Activated naive CD8-positive, alpha-beta T cell treated with anti-CD3 and anti-CD28 coated beads, Interleukin-2, amount 50 U/mL, for 24 hours (primary cell): ENCODE results near the gene PEDS1.
"Not testable (repeated sequence)": the region's sequence is repeated elsewhere in the genome, so short reads cannot be mapped to it uniquely, and the experiment has no call there.

Source experiments
- ATAC-seq: fragments of 150-1000 bp; cut with Tn5 transposase; one replicate; pipeline ENCODE4 v1.10.0; 2021
- DNase-seq: peaks from one replicate; pipeline ENCODE4 v3.0.0; 2021
- H3K27ac Mint-ChIP-seq: one replicate; pipeline ENCODE4 v1.8.0; 2021; ENCODE audit warnings: mild to moderate bottlenecking, mixed read lengths
- H3K27me3 Mint-ChIP-seq: one replicate; pipeline ENCODE4 v1.8.0; 2021; ENCODE audit warnings: mixed read lengths
- H3K36me3 Mint-ChIP-seq: one replicate; pipeline ENCODE4 v1.8.0; 2021; ENCODE audit warnings: low read depth, mixed read lengths
- H3K4me1 Mint-ChIP-seq: one replicate; pipeline ENCODE4 v1.8.0; 2021; ENCODE audit warnings: mixed read lengths
- H3K4me3 Mint-ChIP-seq: one replicate; pipeline ENCODE4 v1.8.0; 2021; ENCODE audit warnings: mild to moderate bottlenecking, moderate library complexity, mixed read lengths
- H3K9me3 Mint-ChIP-seq: one replicate; pipeline ENCODE4 v1.8.0; 2021; ENCODE audit warnings: mixed read lengths

The PEDS1 gene

DNA sequence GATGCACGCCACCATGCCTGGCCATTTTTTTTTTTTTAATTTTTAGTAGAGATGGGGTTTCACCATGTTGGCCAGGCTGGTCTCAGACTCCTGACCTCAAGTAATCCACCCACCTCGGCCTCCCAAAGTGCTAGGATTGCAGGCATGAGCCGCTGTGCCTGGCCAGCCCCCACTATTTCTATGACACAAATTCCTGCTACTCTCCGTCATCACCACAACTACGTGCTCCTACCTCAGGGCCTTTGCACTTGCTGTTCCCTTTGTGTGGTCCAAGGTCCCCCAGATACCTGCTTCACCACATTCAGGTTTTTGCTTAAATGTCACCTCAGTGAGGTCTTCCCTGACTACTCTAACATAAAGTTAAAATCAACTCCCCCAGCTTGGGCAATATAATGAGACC lies 31.9 kb upstream of the PEDS1 start:
- Mint-ChIP-seq H3K4me3 (no peak overlapping the region), H3K9me3 (no peaks in the 10 kb centered on the region), H3K4me1 (no peaks in the 10 kb centered on the region), H3K36me3 (no peaks in the 10 kb centered on the region), H3K27ac (no peak overlapping the region), H3K27me3 (peaks cover 24% of the 10 kb centered on the region)
- no peak for ATAC-seq
- DNase-seq = no peak

DNA sequence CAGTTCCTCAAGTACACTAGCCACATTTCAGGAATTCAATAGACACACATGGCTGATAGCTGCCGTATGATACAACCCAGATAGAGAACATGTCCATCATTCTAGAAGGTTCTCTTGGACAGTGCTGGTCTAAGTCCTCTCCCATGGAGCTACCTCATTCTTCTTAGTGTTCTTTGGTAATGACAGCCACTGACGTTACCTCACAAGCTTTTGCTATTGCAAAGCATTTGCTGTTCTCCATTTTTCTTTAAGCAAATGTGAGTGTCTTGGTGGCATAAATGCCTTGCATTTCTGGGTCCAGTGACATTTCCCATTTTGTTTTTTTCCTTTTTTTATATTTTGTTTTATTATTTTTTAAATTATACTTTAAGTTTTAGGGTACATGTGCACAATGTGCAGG lies 28.8 kb upstream of the PEDS1 start:
- H3K4me1 Mint-ChIP-seq = no peaks in the 10 kb centered on the region
- H3K27me3 Mint-ChIP-seq = peaks cover 25% of the 10 kb centered on the region
- DNase-seq (no peak), ATAC-seq (no peak)
- no peak overlapping the region for H3K27ac Mint-ChIP-seq
- no peaks in the 10 kb centered on the region for H3K36me3 Mint-ChIP-seq
- H3K4me3 Mint-ChIP-seq = no peak overlapping the region
- H3K9me3 Mint-ChIP-seq = no peaks in the 10 kb centered on the region

DNA sequence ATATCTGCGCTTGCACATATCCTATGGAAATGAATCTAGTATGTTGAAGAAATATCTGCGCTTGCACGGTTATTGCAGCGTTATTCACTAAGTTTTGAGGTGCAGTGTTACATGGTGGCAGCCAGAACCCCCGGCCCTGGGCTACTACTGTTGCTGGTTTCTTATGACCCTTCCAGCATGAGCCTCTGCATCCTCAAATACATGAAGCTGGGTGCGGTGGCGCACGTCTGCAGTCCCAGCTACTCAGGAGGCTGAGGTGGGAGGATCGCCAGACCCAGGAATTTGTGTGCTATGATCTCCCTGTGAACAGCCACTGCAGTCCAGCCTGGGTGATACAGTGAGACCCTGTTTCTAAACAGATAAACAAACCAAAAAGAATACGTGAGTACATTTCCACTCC lies 27.8 kb upstream of the PEDS1 start:
- no peak overlapping the region for H3K4me3 Mint-ChIP-seq
- no peaks in the 10 kb centered on the region for H3K36me3 Mint-ChIP-seq
- H3K27me3 Mint-ChIP-seq = peaks cover 25% of the 10 kb centered on the region
- ATAC-seq (no peak), DNase-seq (no peak)
- H3K9me3 Mint-ChIP-seq = no peaks in the 10 kb centered on the region
- H3K27ac Mint-ChIP-seq = no peak overlapping the region
- H3K4me1 Mint-ChIP-seq = no peaks in the 10 kb centered on the region

DNA sequence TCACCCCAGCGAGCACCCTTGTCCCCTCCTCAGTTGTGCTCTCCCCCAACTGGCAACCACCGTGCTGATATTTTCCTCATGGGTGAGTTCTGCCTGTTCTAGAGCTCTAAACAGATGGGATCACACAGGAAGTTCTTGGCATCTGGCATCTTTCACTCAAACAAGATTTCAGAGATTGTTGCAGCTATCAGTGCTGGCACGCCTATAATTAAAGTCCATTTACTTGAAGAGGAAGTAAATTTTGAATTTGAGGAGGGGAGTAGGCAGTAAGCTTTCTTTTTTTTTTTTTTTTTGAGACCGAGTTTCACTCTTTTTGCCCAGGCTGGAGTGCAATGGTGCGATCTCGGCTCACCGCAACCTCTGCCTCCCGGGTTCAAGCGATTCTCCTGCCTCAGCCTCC lies 25.1 kb upstream of the PEDS1 start:
- not testable (repeated sequence) for DNase-seq, ATAC-seq, H3K36me3 Mint-ChIP-seq, H3K4me1 Mint-ChIP-seq, H3K27me3 Mint-ChIP-seq, H3K27ac Mint-ChIP-seq, H3K4me3 Mint-ChIP-seq, H3K9me3 Mint-ChIP-seq

DNA sequence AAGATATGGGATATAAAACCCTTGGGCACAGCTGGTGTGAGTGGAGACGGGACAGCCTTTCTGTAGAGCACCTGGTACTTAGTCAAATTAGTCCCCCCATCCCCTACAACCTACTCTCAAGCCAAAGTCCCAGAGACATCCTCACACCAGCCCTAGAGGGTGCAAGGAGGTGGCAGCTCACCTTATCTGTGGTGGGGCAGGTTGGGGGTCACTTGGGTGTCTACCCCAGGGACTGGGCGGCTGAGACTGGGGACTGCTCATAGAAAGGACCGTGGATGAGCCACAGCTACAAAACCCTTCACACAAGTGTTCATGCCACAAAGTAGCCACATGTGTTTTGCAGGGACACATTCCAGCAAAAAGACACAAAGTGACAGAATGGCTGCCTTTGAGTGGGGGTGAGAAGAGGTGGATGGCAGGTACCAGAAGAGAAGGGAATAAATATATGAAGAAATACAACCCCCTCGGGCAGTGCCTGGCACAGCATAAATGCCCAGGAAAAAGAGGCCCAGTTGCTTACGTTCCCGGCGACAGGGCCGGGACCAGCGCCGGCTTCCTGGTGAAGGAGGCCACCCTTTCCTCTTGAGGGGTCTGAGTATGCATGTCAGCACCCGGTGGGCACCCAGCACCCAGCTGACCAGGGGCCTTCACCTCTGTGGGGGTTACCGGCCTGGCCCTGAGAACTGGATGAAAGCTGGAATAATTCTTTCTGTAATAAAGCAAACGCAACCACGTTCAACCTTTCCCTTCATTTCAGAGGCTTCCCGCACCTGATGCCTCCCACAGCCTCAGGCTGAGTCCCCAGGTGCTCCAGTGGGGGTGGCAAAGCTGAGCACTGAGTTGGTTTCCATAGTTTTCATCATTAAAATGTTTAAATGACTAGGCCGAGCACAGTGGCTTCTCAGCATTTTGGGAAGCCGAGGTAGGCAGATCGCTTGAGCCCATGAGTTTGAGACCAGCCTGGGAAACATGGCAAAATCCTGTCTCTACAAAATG lies 22.7 kb upstream of the PEDS1 start:
- H3K27me3 Mint-ChIP-seq = peaks cover 9% of the 10 kb centered on the region
- no peak overlapping the region for H3K4me3 Mint-ChIP-seq
- H3K4me1 Mint-ChIP-seq = no peaks in the 10 kb centered on the region
- DNase-seq = no peak
- ATAC-seq = no peak
- H3K9me3 Mint-ChIP-seq = no peaks in the 10 kb centered on the region
- H3K36me3 Mint-ChIP-seq = no peaks in the 10 kb centered on the region
- no peak overlapping the region for H3K27ac Mint-ChIP-seq

DNA sequence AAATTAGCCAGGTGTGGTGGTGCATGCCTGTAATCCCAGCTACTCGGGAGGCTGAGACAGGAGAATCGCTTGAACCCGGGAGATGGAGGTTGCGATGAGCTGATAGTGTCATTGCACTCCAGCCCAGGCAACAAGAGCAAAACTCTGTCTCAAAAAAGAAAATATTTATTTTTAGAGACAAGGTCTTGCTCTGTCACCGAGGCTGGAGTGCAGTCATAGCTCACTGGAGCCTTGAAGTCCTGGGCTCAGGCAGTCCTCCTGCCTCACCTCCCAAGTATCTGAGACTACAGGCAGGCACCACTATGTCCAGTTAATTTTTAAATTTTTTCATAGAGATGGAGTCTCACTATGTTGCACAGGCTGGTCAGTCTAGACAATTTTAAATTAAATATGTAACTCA lies 20.9 kb upstream of the PEDS1 start:
- DNase-seq (no peak), ATAC-seq (no peak)
- Mint-ChIP-seq H3K4me1 (peaks cover under 1% of the 10 kb centered on the region), H3K9me3 (no peaks in the 10 kb centered on the region), H3K4me3 (no peak overlapping the region), H3K36me3 (no peaks in the 10 kb centered on the region), H3K27me3 (peaks cover 13% of the 10 kb centered on the region), H3K27ac (no peak overlapping the region)

DNA sequence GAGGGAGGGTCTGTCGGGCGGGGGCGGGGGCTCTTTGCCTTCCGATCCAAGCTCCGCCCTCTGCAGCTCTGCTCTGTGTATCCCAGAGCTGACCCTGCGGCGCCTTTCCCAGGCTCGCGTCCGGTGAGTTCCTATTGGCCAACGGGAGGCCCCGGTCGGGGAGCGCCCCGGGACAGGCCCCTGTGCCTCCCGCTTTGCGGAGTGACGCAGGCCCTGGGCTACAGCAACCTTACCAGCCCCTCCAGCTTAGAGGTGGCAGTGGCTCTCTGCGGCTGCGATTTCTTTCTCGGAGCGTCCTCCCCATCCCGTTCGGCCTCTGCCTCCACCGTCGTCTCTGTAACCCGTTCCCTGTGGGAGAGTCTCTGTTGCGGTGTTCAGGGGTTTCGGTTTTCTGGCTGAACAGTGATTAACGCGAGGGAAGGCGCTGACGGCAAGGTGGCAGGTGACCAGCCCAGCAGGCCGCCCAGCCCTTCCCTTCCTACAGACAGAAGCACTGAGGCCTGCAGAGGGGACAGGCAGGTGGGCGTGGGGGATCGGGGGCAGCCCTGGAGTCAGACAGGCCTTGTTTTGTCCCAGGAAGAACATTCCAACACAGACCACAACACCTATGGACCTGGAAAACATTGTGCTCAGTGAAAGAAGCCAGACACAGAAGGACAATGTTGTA lies 19.0 kb upstream of the PEDS1 start:
- H3K4me1 Mint-ChIP-seq = peaks cover 3% of the 10 kb centered on the region
- no peak for DNase-seq
- no peak overlapping the region for H3K27ac Mint-ChIP-seq
- no peaks in the 10 kb centered on the region for H3K9me3 Mint-ChIP-seq
- peak; percentile 50 for ATAC-seq
- H3K27me3 Mint-ChIP-seq = peaks cover 13% of the 10 kb centered on the region
- H3K36me3 Mint-ChIP-seq = no peaks in the 10 kb centered on the region
- no peak overlapping the region for H3K4me3 Mint-ChIP-seq

DNA sequence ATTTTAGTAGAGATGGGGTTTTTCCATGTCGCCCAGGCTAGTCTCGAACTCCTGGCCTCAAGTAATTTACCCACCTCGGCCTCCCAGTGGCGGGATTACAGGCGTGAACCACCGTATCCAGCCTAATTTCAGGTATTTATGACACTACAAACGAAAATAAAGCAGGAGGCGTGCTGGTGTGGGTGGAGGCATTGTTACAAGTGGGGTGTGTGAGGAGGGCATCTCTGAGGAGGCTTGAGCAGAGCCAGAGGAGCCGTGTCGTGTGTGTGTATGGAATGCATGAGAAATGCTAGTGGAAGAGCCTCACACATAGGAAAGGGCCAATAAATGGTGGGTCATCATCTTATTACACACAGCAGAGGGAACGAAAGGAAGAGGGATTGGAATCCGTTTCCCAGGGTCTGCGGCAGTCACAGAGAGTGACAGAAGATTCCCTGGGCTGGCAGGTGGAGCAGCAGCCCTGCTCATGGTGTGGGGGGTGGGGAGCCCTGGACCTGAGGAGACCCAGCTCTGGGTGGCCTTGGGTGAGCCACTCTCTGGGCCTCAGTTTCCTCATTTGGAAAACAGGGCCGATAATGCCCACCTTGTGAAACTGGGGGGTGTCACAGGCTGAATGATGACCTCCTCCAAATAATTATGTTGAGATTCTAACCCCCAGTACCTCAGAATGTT lies 17.2 kb upstream of the PEDS1 start:
- H3K36me3 Mint-ChIP-seq = no peaks in the 10 kb centered on the region
- peaks cover 11% of the 10 kb centered on the region for H3K4me1 Mint-ChIP-seq
- no peak overlapping the region for H3K4me3 Mint-ChIP-seq
- H3K27me3 Mint-ChIP-seq = peaks cover 13% of the 10 kb centered on the region
- H3K9me3 Mint-ChIP-seq = no peaks in the 10 kb centered on the region
- DNase-seq (no peak), ATAC-seq (no peak)
- no peak overlapping the region for H3K27ac Mint-ChIP-seq

DNA sequence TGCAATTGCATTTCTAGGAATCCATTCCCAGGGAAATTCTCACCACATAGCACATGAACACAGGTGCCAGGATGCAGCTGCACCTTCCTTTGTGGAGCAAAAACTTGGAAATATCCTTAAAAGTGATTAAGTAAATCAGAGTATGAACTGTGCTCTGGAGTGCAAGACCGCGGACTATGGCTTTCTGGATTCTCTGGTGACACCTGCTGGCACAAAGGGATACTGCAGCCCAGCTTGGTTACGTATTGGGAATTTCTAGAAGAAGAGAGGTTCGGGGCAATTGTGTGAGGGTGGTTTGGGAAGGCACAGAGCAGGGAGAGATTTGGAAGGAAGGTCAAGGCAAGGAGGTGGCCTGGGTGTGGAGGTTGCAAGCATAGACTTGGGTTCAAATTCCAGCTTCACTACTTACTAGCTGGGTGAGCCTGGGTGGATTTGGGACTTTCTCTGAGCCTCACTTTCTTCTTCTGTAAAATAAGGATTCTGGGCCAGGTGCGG lies 15.9 kb upstream of the PEDS1 start:
- H3K27ac Mint-ChIP-seq = peak overlapping the region; percentile 0
- DNase-seq = peak; percentile 84
- H3K4me3 Mint-ChIP-seq = no peak overlapping the region
- H3K27me3 Mint-ChIP-seq = peaks cover 13% of the 10 kb centered on the region
- peaks cover 14% of the 10 kb centered on the region for H3K4me1 Mint-ChIP-seq
- peak; percentile 34 for ATAC-seq
- H3K9me3 Mint-ChIP-seq = no peaks in the 10 kb centered on the region
- no peaks in the 10 kb centered on the region for H3K36me3 Mint-ChIP-seq

DNA sequence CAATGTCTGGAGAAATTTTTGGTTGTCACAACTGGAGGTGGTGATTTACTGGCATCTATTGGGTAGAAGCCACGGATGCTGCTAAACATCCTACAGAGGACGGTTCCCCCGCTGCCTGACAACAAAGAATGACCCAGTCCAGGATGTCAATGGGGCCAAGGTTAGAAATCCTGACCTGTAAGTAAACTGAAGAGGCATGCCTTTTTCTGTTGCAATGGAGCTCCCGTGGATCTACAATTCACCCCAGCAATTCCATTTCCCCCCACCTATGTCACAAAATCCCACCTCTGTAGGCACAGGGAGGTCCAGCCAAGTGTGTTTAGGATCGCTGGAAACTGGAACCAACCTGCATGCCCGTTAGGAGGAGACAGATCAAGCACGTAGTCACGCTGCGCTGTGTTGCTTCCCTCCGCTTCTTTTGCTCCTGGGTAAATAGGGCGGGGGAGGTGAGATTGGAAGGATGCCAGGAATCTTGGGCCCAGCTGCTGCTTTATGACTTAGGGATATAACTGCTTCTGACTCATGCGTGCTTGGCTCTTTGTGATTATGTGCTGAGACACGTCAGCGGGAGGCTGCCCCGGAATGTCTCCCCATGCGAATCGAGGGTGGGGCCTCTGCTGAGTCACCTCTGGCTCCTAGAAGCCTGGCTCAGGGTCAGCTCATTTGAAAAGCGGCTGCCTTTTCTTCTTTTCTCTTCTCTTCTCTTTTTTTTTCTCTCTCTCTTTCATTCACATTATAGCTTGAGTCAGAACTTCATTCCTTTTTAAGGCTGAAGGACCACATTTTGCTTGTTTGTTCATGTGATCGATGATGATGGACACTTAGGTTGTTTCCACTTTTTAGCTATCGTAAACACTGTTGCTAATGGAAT lies 12.4 kb upstream of the PEDS1 start:
- DNase-seq (peak; percentile 82), ATAC-seq (peak; percentile 99)
- Mint-ChIP-seq H3K4me1 (peaks cover 14% of the 10 kb centered on the region), H3K36me3 (no peaks in the 10 kb centered on the region), H3K4me3 (peak overlapping the region; percentile 59), H3K27ac (peak overlapping the region; percentile 59), H3K27me3 (peaks cover 6% of the 10 kb centered on the region), H3K9me3 (no peaks in the 10 kb centered on the region)

DNA sequence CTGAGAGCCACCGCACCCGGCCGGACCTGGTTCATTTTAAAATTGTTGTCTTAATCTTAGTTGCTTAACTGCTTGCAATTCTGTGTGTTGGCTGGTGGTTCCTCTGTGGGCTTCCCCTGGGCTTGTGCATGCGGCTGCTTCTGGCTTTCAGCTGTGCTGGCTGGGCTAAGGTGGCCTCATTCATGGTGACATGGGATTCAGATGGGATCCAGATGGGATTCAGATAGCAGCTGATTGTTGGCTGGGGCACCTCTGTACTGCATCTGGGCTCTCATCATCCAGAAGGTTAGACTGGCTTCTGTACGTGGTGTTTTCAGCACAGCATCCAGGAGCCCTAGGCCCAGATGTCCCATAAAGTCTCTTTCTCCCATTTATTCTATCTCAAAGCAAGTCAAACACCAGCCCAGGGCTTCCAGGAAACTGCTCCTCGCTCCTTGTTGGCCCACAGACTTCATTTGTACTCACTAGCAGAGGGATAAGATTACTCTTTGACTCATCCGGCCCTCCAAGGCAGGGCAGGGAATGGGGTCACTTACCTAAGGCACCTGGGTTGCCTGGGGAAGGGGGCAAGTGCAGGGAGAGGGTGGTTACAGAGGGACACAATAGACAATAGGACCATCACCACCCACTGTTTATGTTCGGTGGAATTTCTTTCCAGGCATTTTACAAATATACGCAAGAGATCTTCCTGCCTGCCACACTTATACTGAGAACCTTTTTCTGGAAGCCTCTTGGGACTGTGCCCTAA lies 10.2 kb upstream of the PEDS1 start:
- Mint-ChIP-seq H3K4me3 (no peak overlapping the region), H3K9me3 (no peaks in the 10 kb centered on the region), H3K36me3 (no peaks in the 10 kb centered on the region), H3K4me1 (peaks cover 11% of the 10 kb centered on the region), H3K27me3 (no peaks in the 10 kb centered on the region), H3K27ac (no peak overlapping the region)
- ATAC-seq (no peak), DNase-seq (no peak)

DNA sequence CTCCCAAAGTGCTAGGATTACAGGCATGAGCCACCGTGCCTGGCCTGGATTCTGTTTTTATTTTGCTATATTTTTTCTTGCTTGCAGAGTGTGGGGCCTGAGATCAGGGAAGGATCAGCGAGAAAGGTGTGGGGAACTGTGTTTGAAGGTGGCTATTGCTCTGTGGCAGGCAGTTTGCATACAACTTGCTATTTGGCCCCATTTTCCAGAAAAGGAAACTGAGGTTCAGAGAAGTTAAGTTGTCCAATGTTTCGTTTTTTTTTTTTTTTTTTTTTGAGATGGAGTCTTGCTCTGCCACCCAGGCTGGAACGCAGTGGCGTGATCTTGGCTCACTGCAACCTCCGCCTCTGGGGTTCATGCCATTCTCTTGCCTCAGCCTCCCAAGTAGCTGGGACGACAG lies 8.0 kb upstream of the PEDS1 start:
- ATAC-seq, H3K27ac Mint-ChIP-seq, H3K27me3 Mint-ChIP-seq, DNase-seq, H3K36me3 Mint-ChIP-seq, H3K4me3 Mint-ChIP-seq, H3K9me3 Mint-ChIP-seq: not testable (repeated sequence)
- H3K4me1 Mint-ChIP-seq = peaks cover 11% of the 10 kb centered on the region

DNA sequence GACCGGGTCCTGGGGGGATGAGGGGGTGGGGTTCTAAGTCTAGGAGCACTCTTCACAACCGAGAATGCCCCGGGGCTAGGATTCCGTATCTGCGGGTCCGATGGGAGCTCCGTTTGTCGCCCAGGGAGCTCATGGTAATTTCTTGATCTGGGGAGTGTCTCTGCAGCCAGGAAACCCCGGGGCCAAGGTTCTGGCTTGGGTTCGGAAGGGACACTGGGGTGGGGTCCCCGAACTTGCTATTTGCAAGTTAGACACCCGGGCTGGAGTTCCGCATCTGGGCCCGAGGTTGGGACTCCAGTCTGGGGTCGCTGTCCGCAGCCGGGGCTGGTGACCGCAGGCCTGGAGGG lies 397 bp downstream of the PEDS1 start:
- Mint-ChIP-seq H3K27me3 (no peaks in the 10 kb centered on the region), H3K27ac (peak overlapping the region; percentile 76), H3K36me3 (peaks cover 6% of the 10 kb centered on the region), H3K4me1 (peaks cover 45% of the 10 kb centered on the region), H3K4me3 (peak overlapping the region; percentile 88), H3K9me3 (no peaks in the 10 kb centered on the region)
- no peak for DNase-seq
- no peak for ATAC-seq
